ENCODE results near the gene UST.

- TF ChIP-seq CTCF (conservative IDR thresholded peaks at IDR 0.05; ENCODE audit: low read depth, low read length) (no peak), EZH2phosphoT487 (IDR thresholded peaks at IDR 0.05; ENCODE audit: borderline replicate concordance, low read length) (no peak), EZH2 (IDR thresholded peaks at IDR 0.05; ENCODE audit: low read length, unreplicated experiment) (no peak)
Observed at GRCh38 chr6:148840256-148840655, 93.4 kb downstream of the UST start.
